Cardiac muscle cell (in vitro differentiated cells and primary cell): Measurements from ENCODE around the gene SIGLEC11. TPM values are rescaled to one million over a fixed set of nuclear protein-coding genes. Genes with fewer than 3 reads are reported as not detected.

ENCODE experiments used
- DNase-seq, 2 donors: peaks; one replicate each; pipeline versions ENCODE4 v3.0.0 to v3.0.0-alpha.2; 2010 to 2017; ENCODE audit warnings: low read depth in 1 of 2, low spot score in 1 of 2
- H3K27ac ChIP-seq: fragments of 200-600 bp; sonication (generic); 2 replicates; pipeline ENCODE4 v1.5.1; 2016
- H3K27me3 ChIP-seq: fragments of 200-600 bp; sonication (generic); 2 replicates; pipeline ENCODE4 v1.6.0; 2016; ENCODE audit warnings: control low read depth
- H3K36me3 ChIP-seq: fragments of 200-600 bp; sonication (generic); 2 replicates; pipeline ENCODE4 v1.5.1; 2016; ENCODE audit warnings: control low read depth
- H3K4me1 ChIP-seq: fragments of 200-600 bp; sonication (generic); 2 replicates; pipeline ENCODE4 v1.8.1; 2017; ENCODE audit warnings: low read depth, mild to moderate bottlenecking, mixed run types
- H3K4me3 ChIP-seq: fragments of 200-600 bp; sonication (generic); 2 replicates; pipeline ENCODE4 v1.5.1; 2016; ENCODE audit warnings: mild to moderate bottlenecking
- H3K9me3 ChIP-seq: fragments of 200-600 bp; sonication (generic); 2 replicates; pipeline ENCODE4 v1.5.1; 2017; ENCODE audit warnings: low read depth, mild to moderate bottlenecking, control low read depth
- CTCF ChIP-seq: IDR thresholded peaks from 2 replicates; pipeline ENCODE4 v1.5.1; 2012; ENCODE audit warnings: low read depth, mild to moderate bottlenecking, low read length
- polyA plus RNA-seq: library from polyadenylated mRNA; unstranded; fragments of >200 nt; fragmentation: Nextera tagmentation; extraction: Ambion mirVana; gene quantifications from 2 replicates; pipeline ENCODE4 v1.2.1, GENCODE V29; 2016
- total RNA-seq: library from RNA; depleted of rRNA; stranded (reverse); fragments of >200 nt; gene quantifications from 2 replicates; pipeline ENCODE4 v1.2.3, GENCODE V29; 2016

SIGLEC11 gene
- total and polyA plus RNA-seq, 2 experiments from 2014 or later = 0.03 to 0.13 TPM

DNA sequence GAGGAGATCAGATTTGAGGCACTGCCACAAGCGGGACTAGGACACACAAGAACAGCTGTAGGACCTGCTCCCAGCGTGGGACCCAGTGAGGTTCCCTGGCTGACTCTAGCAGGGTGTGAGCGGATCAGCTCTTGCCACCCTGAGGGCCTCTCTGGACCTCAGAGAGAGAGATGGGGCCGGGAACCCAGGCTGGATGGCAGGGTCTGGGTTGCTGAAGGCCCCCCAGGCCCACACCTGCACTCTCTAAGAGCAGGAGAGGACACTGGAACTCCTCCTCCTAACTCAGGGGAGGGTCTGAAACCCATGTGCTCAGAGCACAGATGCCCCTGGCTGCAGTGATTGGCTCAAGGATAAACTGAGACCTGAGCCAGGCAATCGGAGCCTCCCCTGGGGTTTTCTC is 50.8 kb downstream of the SIGLEC11 start:
- no peak overlapping the region for H3K27ac ChIP-seq
- TF ChIP-seq CTCF = no peak
- H3K27me3 ChIP-seq = no peaks in the 10 kb centered on the region
- H3K4me3 ChIP-seq = no peak overlapping the region
- no peaks in the 10 kb centered on the region for H3K9me3 ChIP-seq
- H3K36me3 ChIP-seq = peaks cover 15% of the 10 kb centered on the region
- no peaks in the 10 kb centered on the region for H3K4me1 ChIP-seq
- DNase-seq = no peak

DNA sequence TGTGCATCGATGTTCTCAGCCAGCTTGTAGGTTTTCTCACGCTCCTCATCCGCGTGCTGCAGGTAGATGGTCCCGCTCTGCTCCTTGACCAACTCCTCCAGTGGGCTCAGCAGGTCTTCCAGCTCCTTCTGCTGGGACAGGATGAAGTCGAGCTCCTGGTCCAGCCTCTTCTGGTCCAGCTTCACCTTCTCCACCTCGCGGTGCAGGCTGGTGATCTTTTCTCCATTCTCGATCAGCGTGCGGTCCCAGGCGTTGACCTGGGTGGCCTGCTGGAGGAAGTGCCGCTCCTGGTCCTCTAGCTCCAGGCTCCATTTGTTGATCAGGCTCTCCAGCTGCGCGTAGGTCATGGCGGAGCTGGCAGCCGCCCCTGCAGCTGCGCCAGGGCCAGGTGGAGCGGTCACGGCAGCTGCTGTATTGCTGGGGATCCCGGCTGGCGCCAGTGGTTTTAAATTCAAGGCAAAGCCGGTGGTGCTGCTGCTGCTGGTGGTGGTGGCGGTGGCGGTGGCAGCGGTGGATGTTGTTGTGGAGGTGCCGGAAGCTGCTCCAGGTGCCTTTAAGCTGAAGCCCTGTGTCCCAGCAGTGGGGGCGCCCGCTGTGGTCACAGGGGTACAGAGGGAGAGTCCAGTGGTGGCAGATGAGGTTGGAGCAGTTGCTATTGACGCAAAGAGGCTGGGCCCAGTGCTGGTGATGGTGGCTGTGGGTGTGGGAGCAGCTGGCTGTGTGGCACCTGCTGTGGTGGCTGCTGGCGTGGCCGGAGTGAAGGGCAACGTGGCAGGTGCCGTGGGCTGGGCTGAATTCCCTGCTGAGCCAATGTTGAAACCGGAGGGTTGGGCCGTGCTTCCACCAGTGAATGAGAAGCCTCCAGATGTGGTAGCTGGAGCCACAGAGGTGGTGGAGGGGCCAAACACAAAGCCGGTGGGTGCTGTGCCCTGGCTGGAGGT is 52.2 kb downstream of the SIGLEC11 start:
- Histone ChIP-seq H3K27ac (no peak overlapping the region), H3K4me1 (no peaks in the 10 kb centered on the region), H3K36me3 (peaks cover 15% of the 10 kb centered on the region), H3K27me3 (no peaks in the 10 kb centered on the region), H3K4me3 (no peak overlapping the region), H3K9me3 (no peaks in the 10 kb centered on the region)
- TF ChIP-seq CTCF = no peak
- DNase-seq = no peak

GRCh38 chr19:49907745-49908446 is 53.1 kb downstream of the SIGLEC11 start:
- no peak for DNase-seq
- Histone ChIP-seq H3K4me3 (no peak overlapping the region), H3K27me3 (no peaks in the 10 kb centered on the region), H3K36me3 (peaks cover 15% of the 10 kb centered on the region), H3K4me1 (no peaks in the 10 kb centered on the region), H3K27ac (no peak overlapping the region), H3K9me3 (no peaks in the 10 kb centered on the region)
- TF ChIP-seq CTCF = no peak

DNA sequence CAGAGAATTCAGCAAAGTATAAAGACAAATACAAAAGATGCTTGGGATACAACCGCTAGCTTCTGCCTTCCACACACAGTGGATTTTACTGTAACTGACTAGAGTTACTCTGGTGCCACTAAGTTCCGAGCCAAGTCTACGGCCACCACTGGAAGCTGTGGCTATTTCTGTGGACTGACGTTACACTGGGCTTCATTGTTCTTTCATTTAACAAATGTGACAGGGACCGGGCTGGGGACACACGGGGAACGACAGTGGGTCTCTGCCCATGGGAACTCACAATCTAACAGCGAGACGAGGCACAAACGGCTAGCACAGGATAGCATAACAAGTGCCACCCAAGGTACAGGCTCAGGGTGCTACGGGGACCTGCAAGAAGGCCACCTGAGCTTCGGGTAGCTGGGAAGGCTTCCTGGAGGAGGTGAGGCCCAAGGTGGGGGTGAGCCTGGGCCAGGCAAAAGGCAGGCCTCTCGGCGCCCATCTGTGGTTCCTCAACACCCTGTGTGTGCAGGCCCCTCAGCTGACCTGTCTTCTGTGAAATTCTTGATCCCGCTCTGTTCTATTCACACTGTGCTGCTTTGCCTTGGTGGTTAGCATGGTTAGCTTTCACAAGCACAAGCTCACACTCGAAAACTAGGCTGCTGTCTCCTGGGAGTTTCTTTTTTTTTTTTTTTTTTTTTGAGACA is 54.0 kb downstream of the SIGLEC11 start:
- peaks cover 15% of the 10 kb centered on the region for H3K36me3 ChIP-seq
- TF ChIP-seq CTCF = no peak

DNA sequence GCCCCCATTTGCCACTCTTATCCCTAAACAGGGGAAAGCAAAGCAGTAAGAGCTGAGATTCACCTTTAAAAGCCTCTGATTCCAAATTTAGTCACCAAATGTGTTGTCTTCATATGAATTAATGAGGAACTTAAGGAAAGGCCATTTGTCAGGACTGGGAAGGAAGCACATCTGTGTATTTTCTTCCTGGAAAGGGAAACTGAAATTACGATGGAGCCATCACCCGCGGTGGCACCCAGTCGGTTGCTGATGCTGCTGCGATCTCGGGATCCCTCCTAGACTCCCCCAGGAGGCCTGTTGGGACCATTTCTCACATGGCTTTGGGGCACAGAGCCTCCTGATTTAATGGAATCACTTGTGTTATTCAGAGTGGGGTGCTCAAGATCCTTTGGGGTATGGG is 56.8 kb downstream of the SIGLEC11 start:
- Histone ChIP-seq H3K27me3 (no peaks in the 10 kb centered on the region), H3K4me1 (no peaks in the 10 kb centered on the region), H3K9me3 (no peaks in the 10 kb centered on the region), H3K27ac (no peak overlapping the region), H3K4me3 (no peak overlapping the region), H3K36me3 (peaks cover 9% of the 10 kb centered on the region)
- DNase-seq = no peak
- no peak for TF ChIP-seq CTCF

More for the DNA sequence above, 54.0 kb downstream of the SIGLEC11 start:
- Histone ChIP-seq H3K4me3 (no peak overlapping the region), H3K9me3 (no peaks in the 10 kb centered on the region), H3K27ac (no peak overlapping the region), H3K4me1 (no peaks in the 10 kb centered on the region), H3K27me3 (no peaks in the 10 kb centered on the region)
- no peak for DNase-seq
